Peyer's patch (tissue), 4 donors: ENCODE results near the gene PIK3C2G. TPM values are rescaled to one million over a fixed set of nuclear protein-coding genes. Genes with fewer than 3 reads are reported as not detected.
"Not testable (repeated sequence)": the region's sequence is repeated elsewhere in the genome, so short reads cannot be mapped to it uniquely, and the experiment has no call there.

ENCODE experiments used
- DNase-seq, 3 donors: peaks; one replicate each; pipeline ENCODE4 v3.0.0-alpha.2; 2017 to 2019
- H3K27ac ChIP-seq, 4 donors: fragments of 200-600 bp; sonication (generic); one replicate each; pipeline ENCODE4 v1.5.1; 2016 to 2019
- H3K27me3 ChIP-seq, 2 donors: fragments of 200-600 bp; sonication (generic); one replicate each; pipeline ENCODE4 v1.5.1; 2019
- H3K36me3 ChIP-seq, 3 donors: fragments of 200-600 bp; sonication (generic); one replicate each; pipeline ENCODE4 v1.5.1; 2016 to 2019
- H3K4me1 ChIP-seq, 4 donors: fragments of 200-600 bp; sonication (generic); one replicate each; pipeline ENCODE4 v1.5.1; 2016 to 2019
- H3K4me3 ChIP-seq, 4 donors: fragments of 200-600 bp; sonication (generic); 1 replicate in 3 of 4; 2 replicates in 1 of 4; pipeline ENCODE4 v1.5.1; 2016 to 2019; ENCODE audit warnings: mild to moderate bottlenecking in 1 of 4
- H3K9me3 ChIP-seq, 4 donors: fragments of 200-600 bp; sonication (generic); one replicate each; pipeline ENCODE4 v1.5.1; 2016 to 2019; ENCODE audit warnings: mild to moderate bottlenecking in 1 of 4
- POLR2A ChIP-seq, 2 donors: fragments of 450-650 bp; IDR thresholded peaks; one replicate each; pipeline ENCODE4 v1.5.1; 2017; ENCODE audit warnings: antibody characterized with exemption in 2 of 2, mild to moderate bottlenecking in 2 of 2, moderate library complexity in 2 of 2
- total RNA-seq, 4 donors: library from RNA; depleted of rRNA; stranded (reverse); fragments of >200 nt; gene quantifications; one replicate each; pipeline ENCODE4 v1.1.0, GENCODE V29; 2016
- TF ChIP-seq, protein P1 (sequence below), 6 experiments: fragments of 450-650 bp in 4 of 6; fragments of 200-600 bp in 2 of 6; sonication (generic) in 1 of 6; IDR thresholded peaks; one replicate each; pipeline ENCODE4 v1.5.1; 2017 to 2019; ENCODE audit warnings: antibody characterized with exemption in 6 of 6, mild to moderate bottlenecking in 3 of 6, moderate library complexity in 1 of 6

Gene PIK3C2G
- total RNA-seq, 4 donors from 2014 or later = 4.1 to 32.1 (median 24.6) TPM

DNA sequence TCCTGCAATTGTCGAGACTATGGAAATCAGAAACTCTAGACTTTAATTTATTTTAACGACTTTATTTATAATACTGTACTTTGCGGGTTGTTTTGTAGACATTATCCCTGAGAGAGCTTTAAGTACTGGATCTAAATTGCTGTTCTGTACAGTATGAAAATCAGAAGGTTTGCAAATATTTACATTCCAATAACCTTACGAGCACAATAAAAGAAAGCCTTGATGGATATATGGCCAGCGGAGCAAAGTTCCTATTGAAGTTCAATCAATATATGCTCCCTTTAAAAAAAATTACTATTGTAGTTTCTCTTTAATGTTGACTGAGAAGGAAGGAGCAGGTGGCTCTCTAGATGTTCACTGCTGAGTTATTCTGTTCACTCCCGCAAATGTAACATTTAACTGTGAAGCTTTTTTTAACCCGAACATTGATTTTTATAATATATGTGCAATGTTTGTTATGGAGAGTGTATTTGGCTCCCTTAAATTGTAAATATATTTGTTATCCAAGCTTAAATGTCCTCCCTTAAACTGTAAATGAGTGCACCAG is 241.2 kb downstream of the PIK3C2G start:
- no peaks in the 10 kb centered on the region for H3K9me3 ChIP-seq
- DNase-seq = no peak
- TF ChIP-seq, protein P1, sequence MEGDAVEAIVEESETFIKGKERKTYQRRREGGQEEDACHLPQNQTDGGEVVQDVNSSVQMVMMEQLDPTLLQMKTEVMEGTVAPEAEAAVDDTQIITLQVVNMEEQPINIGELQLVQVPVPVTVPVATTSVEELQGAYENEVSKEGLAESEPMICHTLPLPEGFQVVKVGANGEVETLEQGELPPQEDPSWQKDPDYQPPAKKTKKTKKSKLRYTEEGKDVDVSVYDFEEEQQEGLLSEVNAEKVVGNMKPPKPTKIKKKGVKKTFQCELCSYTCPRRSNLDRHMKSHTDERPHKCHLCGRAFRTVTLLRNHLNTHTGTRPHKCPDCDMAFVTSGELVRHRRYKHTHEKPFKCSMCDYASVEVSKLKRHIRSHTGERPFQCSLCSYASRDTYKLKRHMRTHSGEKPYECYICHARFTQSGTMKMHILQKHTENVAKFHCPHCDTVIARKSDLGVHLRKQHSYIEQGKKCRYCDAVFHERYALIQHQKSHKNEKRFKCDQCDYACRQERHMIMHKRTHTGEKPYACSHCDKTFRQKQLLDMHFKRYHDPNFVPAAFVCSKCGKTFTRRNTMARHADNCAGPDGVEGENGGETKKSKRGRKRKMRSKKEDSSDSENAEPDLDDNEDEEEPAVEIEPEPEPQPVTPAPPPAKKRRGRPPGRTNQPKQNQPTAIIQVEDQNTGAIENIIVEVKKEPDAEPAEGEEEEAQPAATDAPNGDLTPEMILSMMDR (IDR thresholded peaks at IDR 0.05) = no peak
- no peak for TF ChIP-seq POLR2A (IDR thresholded peaks at IDR 0.05)

DNA sequence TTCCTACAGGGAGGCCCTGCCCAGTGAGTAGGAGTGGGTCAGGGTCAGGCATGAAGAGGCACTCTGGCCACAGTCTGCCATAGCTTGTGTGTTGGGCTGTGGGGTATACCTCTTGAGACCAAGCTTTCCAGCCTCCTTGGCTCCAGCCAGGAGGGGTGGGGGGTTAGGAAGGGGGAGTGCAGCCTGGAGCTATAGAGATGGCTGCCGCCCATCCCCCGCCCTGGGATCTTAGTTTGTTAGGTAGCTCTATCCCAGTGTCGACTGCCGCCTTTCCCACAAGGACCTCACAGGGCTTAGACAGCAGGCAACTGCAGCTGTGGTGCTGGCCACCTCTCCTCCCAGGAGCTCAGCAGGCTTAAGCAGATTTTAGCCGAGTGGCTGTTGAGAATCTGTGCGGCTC is 260.1 kb downstream of the PIK3C2G start:
- H3K27ac ChIP-seq = no peak overlapping the region
- TF ChIP-seq POLR2A (IDR thresholded peaks at IDR 0.05) = no peak
- TF ChIP-seq, protein P1 (IDR thresholded peaks at IDR 0.05) = no peak
- no peaks in the 10 kb centered on the region for H3K9me3 ChIP-seq
- H3K36me3 ChIP-seq = no peaks in the 10 kb centered on the region
- no peaks in the 10 kb centered on the region for H3K27me3 ChIP-seq
- H3K4me1 ChIP-seq = no peaks in the 10 kb centered on the region
- DNase-seq = no peak
- H3K4me3 ChIP-seq = no peak overlapping the region

More for the DNA sequence above, 241.2 kb downstream of the PIK3C2G start:
- Histone ChIP-seq H3K27ac (no peak overlapping the region), H3K4me1 (no peaks in the 10 kb centered on the region), H3K27me3 (no peaks in the 10 kb centered on the region), H3K4me3 (no peak overlapping the region), H3K36me3 (no peaks in the 10 kb centered on the region)

DNA sequence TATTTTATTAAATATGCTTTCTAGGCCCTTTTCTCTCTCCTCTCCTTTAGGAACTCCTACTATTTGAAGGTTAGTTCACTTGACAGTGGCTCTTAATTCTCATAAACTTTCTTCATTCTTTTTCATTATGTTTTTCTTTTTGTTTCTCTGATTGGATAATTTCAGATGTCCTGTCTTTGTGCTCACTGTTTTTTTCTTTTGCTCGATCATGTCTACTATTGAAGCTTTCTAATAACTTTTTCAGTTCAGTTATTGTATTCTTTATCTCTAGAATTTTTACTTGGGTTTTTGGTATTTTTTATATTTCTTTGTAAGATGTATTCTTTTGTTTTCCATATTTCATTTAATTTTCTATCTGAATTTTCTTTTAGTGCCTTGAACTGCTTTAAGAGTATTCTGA is 261.5 kb downstream of the PIK3C2G start:
- H3K4me1 ChIP-seq = no peaks in the 10 kb centered on the region
- H3K4me3 ChIP-seq = no peak overlapping the region
- H3K27me3 ChIP-seq = no peaks in the 10 kb centered on the region
- DNase-seq = no peak
- no peak for TF ChIP-seq POLR2A (IDR thresholded peaks at IDR 0.05)
- TF ChIP-seq, protein P1 (IDR thresholded peaks at IDR 0.05) = no peak
- H3K36me3 ChIP-seq = no peaks in the 10 kb centered on the region
- H3K9me3 ChIP-seq = no peaks in the 10 kb centered on the region
- no peak overlapping the region for H3K27ac ChIP-seq

DNA sequence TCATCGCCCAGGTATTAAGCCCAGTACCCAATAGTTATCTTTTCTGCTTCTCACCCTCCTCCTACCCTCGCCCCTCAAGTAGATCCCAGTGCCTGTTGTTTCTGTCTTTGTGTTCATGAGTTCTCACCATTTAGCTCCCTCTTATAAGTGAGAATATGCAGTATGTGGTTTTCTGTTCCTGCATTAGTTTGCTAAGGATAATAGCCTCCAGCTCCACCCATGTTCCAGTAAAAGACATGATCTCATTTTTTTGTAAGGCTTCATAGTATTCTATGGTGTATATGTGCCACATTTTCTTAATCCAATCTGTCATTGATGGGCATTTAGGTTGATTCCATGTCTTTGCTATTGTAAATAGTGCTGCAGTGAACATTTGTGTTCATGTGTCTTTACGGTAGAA is 281.2 kb downstream of the PIK3C2G start:
- not testable (repeated sequence) for DNase-seq, H3K4me3 ChIP-seq, H3K4me1 ChIP-seq, H3K27ac ChIP-seq, H3K27me3 ChIP-seq, H3K9me3 ChIP-seq, H3K36me3 ChIP-seq

DNA sequence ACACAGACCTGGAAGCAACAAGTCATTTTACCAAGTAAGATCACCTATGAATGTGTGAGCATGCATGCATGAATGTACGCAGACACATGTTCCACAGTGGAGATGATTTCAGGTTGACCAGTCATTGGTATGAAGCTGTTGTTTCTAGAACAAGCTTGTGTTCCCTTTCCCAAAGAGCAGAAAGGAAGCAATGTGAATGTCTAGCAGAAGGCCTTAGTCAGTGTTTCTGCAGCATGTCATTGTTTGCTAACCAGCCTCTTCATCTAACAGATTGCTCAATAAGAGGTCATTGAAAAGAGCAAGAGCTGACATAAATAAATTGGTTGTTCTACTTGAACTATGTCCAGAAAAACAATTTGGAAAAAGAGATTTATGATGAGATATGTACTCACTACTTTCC is 285.1 kb downstream of the PIK3C2G start:
- no peak for DNase-seq
- H3K36me3 ChIP-seq = no peaks in the 10 kb centered on the region
- H3K4me3 ChIP-seq = no peak overlapping the region
- TF ChIP-seq, protein P1 (IDR thresholded peaks at IDR 0.05) = no peak
- TF ChIP-seq POLR2A (IDR thresholded peaks at IDR 0.05) = no peak
- no peaks in the 10 kb centered on the region for H3K9me3 ChIP-seq
- H3K4me1 ChIP-seq = no peaks in the 10 kb centered on the region
- no peak overlapping the region for H3K27ac ChIP-seq
- H3K27me3 ChIP-seq = no peaks in the 10 kb centered on the region

DNA sequence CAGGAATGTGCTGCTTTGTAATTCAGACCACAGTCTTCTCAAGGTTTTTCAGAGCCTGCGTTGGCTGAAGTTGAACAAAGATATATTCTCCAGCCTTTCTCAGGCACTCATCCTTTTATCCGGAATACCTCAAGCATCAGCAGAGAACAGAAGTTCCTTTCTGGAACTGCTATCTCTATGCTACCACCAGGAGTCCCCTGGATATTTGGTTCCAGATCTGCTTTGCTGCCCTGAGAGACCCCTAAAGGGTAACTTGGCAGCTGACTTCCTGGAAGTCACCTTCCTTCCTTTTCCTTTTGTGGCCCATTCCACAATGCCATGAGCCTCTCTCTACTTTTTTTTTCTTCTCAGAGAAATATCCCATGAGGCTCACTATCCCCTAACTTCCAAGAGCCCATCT is 288.3 kb downstream of the PIK3C2G start:
- Histone ChIP-seq H3K4me3 (no peak overlapping the region), H3K27me3 (no peaks in the 10 kb centered on the region), H3K4me1 (no peaks in the 10 kb centered on the region), H3K9me3 (no peaks in the 10 kb centered on the region), H3K36me3 (no peaks in the 10 kb centered on the region), H3K27ac (no peak overlapping the region)
- no peak for DNase-seq
- TF ChIP-seq, protein P1 (IDR thresholded peaks at IDR 0.05) = no peak
- no peak for TF ChIP-seq POLR2A (IDR thresholded peaks at IDR 0.05)
